NCI-H1048 (cell line): ENCODE measurements around the gene HPCAL1.
"Not testable (repeated sequence)": the region's sequence is repeated elsewhere in the genome, so short reads cannot be mapped to it uniquely, and the experiment has no call there.

Experiments
- DNase-seq: peaks from one replicate; lab custom pipeline; 2025; lab: John Stamatoyannopoulos, UW

Gene HPCAL1

DNA sequence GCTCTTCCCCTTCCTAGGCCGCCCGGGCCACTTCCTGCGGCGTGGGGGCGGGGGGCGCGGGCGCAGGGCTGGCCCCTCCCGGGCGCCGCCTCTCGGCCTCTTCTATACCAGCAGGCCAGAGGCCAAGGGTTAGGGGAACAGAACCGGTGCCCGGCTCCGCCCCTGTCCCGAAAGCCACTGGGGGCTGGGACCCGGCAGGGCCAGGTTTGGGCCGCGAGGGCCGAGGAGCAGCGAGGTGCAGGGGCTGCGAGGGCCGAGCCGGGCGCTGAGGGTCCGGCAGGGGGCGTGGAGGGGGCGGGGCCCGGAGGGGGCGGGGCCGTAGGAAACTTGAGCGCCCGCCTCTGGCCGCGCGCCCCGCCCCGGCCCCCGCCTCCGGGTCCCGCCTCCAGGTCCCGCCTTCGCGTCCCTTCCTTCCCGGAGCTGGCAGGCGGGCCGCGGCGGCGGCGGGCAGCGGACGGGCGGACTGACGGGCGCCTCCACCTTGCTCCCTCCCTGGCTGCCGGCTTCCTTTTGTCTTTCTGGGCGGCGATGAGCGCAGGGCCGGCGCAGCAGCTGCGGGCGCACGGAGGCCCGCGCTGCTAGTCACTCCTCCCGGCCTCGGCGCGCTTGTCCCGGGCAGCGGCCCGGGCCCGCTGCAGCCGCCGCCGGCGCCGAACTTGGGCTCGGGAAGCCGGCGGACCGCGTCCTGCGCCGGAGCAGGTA, at the start of gene HPCAL1:
Gene HPCAL1, plus strand, starts transcription at position 426 of the 702 bp plus-strand sequence. CDS start 116,854 bp downstream, outside the sequence.
- peak; percentile 54 for DNase-seq

GRCh38 chr2:10253596-10254372, 48.9 kb upstream of the HPCAL1 start:
- no peak for DNase-seq

GRCh38 chr2:10254373-10255188, 48.1 kb upstream of the HPCAL1 start:
- DNase-seq = no peak

GRCh38 chr2:10255189-10256030, 47.3 kb upstream of the HPCAL1 start:
- DNase-seq = no peak

DNA sequence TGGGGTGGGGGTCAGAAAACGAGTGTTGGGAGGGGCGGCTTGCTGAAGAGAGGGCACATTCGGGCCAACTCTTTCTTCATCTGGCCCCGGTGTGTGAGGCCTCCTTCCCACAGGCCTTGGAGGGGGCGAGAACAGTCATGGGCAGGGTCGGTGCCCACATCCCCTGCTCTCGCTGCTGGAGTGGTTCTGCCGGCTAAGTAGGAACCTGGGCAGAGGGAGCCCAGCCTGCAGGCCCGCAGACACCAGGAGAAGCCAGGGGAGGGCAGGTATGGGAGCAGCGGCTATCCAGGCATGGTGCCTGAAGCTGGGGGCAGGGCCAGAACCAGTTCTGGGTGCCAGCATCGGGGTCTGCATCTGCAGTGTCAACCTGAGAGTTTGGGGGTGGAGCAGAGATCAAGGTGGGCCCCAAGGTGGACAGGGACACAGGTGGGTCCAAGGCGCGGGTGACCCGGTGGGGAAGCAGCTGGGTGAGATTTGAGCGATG, 46.6 kb upstream of the HPCAL1 start:
- DNase-seq = no peak

GRCh38 chr2:10256515-10257031, 46.1 kb upstream of the HPCAL1 start:
- DNase-seq = no peak

GRCh38 chr2:10257036-10257435, 45.7 kb upstream of the HPCAL1 start:
- no peak for DNase-seq

- no peak for DNase-seq
Observed at GRCh38 chr2:10257500-10258147, 45.1 kb upstream of the HPCAL1 start.

DNA sequence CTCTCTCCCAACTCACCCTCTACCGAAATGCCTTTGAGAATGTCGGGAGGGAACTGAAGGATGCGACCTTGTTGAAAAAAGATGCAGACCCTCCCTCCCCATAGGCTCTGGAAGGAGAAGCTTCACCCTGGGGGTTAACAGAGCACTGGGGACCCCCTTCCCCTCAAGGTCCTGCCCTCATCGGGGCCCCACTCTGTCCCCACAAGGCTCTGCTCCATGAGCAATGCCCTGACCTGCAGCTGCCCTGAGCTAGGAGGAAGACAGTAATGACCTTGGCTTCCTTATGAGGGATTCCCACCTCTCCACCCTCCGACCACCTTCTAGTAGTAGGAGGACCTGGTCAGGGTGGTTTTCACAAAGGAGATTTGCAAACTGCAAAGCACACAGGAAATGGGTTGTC, 44.4 kb upstream of the HPCAL1 start:
- no peak for DNase-seq

DNA sequence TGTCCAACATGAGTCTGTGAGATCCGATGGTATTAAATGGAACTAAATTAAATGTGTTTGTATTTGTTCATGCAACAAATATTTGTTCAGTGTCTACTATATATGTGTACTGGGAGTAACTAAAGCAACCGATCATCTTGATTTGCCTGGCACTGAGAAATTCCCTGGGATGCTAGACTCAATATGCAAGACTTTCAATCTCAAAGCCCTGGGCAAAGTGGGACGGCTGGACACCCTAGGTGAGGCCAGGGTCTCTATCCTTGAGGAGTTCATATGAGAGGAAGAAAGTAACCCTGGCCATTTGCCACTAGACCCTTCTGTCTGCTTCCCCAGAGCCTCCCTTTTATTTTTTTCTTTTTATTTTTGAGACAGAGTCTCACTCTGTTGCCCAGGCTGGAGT, 44.0 kb upstream of the HPCAL1 start:
- no peak for DNase-seq

DNA sequence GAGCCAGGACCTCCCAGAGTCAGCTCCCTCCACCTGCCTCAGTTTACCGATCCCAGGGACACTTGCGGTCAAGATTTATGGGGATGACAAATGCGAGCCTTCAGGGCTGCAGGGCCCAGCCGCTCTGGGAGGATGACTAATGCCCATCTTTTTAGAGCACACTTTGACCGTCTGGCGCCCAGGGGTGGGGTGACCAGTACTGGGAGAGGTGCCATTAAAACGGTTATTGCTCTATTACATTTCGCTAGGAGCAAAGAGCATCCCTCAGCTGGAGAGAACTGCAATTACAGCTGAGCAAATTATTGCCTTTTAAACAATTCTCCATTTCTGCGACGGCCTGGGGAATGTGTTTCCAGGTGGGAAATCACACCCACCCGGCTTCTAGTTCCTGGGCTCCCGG, 42.6 kb upstream of the HPCAL1 start:
- DNase-seq = no peak

DNA sequence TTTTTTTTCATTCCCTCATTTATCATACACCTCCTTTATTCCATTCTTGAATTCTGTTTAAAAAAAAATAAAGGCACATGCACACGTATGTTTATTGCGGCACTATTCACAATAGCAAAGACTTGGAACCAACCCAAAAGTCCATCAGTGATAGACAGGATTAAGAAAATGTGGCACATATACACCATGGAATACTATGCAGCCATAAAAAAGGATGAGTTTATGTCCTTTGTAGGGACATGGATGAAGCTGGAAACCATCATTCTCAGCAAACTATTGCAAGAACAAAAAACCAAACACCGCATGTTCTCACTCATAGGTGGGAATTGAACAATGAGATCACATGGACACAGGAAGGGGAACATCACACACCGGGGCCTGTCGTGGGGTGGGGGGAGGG, 39.2 kb upstream of the HPCAL1 start:
- not testable (repeated sequence) for DNase-seq

- DNase-seq = no peak
Observed at GRCh38 chr2:10264506-10265328, 38.0 kb upstream of the HPCAL1 start.

DNA sequence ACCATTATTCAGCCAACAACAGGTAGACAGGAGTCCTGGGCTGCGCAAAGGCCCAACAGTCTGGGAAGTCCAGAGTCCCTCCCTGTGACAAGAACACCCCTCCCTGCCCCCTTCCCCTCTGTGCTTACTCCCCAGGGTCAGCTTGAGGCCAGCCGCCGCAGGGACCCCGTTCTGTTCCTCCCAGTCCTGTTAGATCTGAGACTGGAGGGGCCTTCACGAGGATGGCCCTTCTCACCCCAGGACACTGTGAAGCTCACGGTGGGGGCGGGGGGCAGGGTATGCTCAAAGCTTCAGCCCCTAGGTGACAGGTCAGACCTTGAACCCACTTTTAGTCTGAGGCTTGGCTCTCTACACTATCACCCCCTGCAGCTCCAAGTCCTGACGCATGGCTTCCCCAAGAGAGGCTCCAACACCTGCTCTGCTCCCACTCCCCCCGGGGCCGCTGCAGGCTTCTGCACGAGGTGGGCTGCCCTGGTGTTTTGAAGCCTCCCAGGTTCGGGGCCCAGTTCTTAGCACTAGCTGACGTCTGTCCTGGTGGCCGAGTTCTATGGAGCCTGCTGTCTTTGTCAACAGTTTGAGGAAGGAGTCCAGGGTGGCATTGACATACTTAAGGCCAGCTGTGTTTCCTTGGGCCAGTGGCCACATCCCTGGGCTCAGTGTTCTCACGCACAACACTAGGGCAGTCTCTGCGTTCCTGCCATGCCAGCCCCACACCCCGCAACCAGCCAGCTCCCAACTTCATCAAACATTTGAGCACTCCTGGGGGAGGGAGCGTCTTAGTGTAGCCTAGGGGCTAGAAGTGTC, 37.2 kb upstream of the HPCAL1 start:
- no peak for DNase-seq

- no peak for DNase-seq
Observed at GRCh38 chr2:10266133-10266620, 36.5 kb upstream of the HPCAL1 start.

GRCh38 chr2:10267036-10267435, 35.7 kb upstream of the HPCAL1 start:
- no peak for DNase-seq

GRCh38 chr2:10267551-10268465, 34.9 kb upstream of the HPCAL1 start:
- no peak for DNase-seq

GRCh38 chr2:10269291-10269690, 33.4 kb upstream of the HPCAL1 start:
- no peak for DNase-seq
